ENCODE measurements around the gene TRPM2. TPM values are rescaled to one million over a fixed set of nuclear protein-coding genes. Genes with fewer than 3 reads are reported as not detected.
A peak's percentile ranks its signal among the peaks of the same experiment; 100 is the strongest.

The TRPM2 gene
- total RNA-seq, 1 donor: 0.36 TPM

GRCh38 chr21:44366586-44367211 lies 13.3 kb downstream of the TRPM2 start:
- no peak for TF ChIP-seq CTCF (IDR thresholded peaks at IDR 0.05; ENCODE audit: extremely low read depth, low read depth, low read length)
- H3K27me3 ChIP-seq (ENCODE audit: insufficient read depth, low read length): no peaks in the 10 kb centered on the region
- no peaks in the 10 kb centered on the region for H3K36me3 ChIP-seq (ENCODE audit: insufficient read depth, low read length)
- no peaks in the 10 kb centered on the region for H4K20me1 ChIP-seq (ENCODE audit: insufficient read depth, low read length)
- H3K4me1 ChIP-seq (ENCODE audit: insufficient read depth, low read length): no peaks in the 10 kb centered on the region
- DNase-seq (ENCODE audit: insufficient read length, low spot score, missing footprints): peak; percentile 46
- no peak overlapping the region for H3K4me3 ChIP-seq (ENCODE audit: insufficient read depth, low read length)
- H3K9me3 ChIP-seq (ENCODE audit: low read depth, low read length): no peaks in the 10 kb centered on the region
- H2AFZ ChIP-seq (ENCODE audit: low read length): no peak overlapping the region
- H3K4me2 ChIP-seq (ENCODE audit: insufficient read depth, low read length): no peak overlapping the region
- H3K27ac ChIP-seq (ENCODE audit: low read depth, low read length): no peak overlapping the region
- no peaks in the 10 kb centered on the region for H3K79me2 ChIP-seq (ENCODE audit: insufficient read depth, low read length)

- TF ChIP-seq CTCF (IDR thresholded peaks at IDR 0.05; ENCODE audit: extremely low read depth, low read depth, low read length): no peak
- no peaks in the 10 kb centered on the region for H3K79me2 ChIP-seq (ENCODE audit: insufficient read depth, low read length)
- no peaks in the 10 kb centered on the region for H3K4me1 ChIP-seq (ENCODE audit: insufficient read depth, low read length)
- H4K20me1 ChIP-seq (ENCODE audit: insufficient read depth, low read length): no peaks in the 10 kb centered on the region
- H3K4me3 ChIP-seq (ENCODE audit: insufficient read depth, low read length): no peak overlapping the region
- H3K36me3 ChIP-seq (ENCODE audit: insufficient read depth, low read length): no peaks in the 10 kb centered on the region
- H2AFZ ChIP-seq (ENCODE audit: low read length): no peak overlapping the region
- H3K27me3 ChIP-seq (ENCODE audit: insufficient read depth, low read length): no peaks in the 10 kb centered on the region
- DNase-seq (ENCODE audit: insufficient read length, low spot score, missing footprints): peak; percentile 76
- H3K27ac ChIP-seq (ENCODE audit: low read depth, low read length): no peak overlapping the region
- no peaks in the 10 kb centered on the region for H3K9me3 ChIP-seq (ENCODE audit: low read depth, low read length)
- no peak overlapping the region for H3K4me2 ChIP-seq (ENCODE audit: insufficient read depth, low read length)
Observed at GRCh38 chr21:44368711-44369446, 15.5 kb downstream of the TRPM2 start.

GRCh38 chr21:44370027-44370735 lies 16.8 kb downstream of the TRPM2 start:
- H3K4me3 ChIP-seq (ENCODE audit: insufficient read depth, low read length): no peak overlapping the region
- DNase-seq (ENCODE audit: insufficient read length, low spot score, missing footprints): peak; percentile 94

More at GRCh38 chr21:44370027-44370735, 16.8 kb downstream of the TRPM2 start:
- Histone ChIP-seq H3K9me3 (ENCODE audit: low read depth, low read length) (no peaks in the 10 kb centered on the region), H2AFZ (ENCODE audit: low read length) (no peak overlapping the region), H4K20me1 (ENCODE audit: insufficient read depth, low read length) (no peaks in the 10 kb centered on the region), H3K27ac (ENCODE audit: low read depth, low read length) (no peak overlapping the region), H3K4me1 (ENCODE audit: insufficient read depth, low read length) (no peaks in the 10 kb centered on the region), H3K4me2 (ENCODE audit: insufficient read depth, low read length) (no peak overlapping the region), H3K79me2 (ENCODE audit: insufficient read depth, low read length) (no peaks in the 10 kb centered on the region), H3K36me3 (ENCODE audit: insufficient read depth, low read length) (no peaks in the 10 kb centered on the region), H3K27me3 (ENCODE audit: insufficient read depth, low read length) (no peaks in the 10 kb centered on the region)
- no peak for TF ChIP-seq CTCF (IDR thresholded peaks at IDR 0.05; ENCODE audit: extremely low read depth, low read depth, low read length)

Measured in osteoblast (primary cell).